ENCODE measurements around the gene KDM1A. TPM values are rescaled to one million over a fixed set of nuclear protein-coding genes. Genes with fewer than 3 reads are reported as not detected.

The KDM1A gene
- total RNA-seq, 1 experiment from 2014 or later: 162 TPM

DNA sequence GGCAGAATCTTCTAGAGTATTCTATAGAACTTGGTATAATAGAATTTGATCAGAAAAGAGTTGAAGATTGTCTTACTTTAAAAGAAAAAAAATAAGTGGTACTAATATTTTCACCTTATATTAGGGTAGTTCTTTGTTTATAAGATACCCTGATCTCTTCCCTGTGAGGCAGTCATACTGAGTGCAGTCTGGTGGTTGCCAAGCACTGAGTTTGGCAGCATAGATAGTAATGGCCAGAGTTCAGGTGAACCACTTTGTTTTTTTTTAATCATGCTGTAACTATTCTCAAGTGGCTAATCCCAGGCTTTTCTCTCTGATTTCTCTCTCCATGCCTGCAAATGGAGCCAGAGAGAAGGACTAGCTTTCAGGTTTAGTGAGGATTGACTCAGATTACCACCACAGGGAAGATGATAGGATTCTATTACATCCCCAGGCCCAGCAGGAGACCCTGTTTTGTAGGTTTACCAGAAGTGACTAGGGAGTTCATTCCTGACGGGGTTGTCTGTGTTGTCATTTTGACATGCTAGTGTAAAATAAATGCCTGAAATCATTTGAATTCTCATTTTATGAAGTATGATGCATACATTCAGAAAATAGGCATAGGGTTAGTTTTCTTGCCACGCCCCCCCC, 16.7 kb downstream of the KDM1A start:
- Histone ChIP-seq H3K79me2 (ENCODE audit: insufficient read depth, low read length) (peaks cover 100% of the 10 kb centered on the region), H3K9me3 (ENCODE audit: control insufficient read depth in 1 of 2, insufficient read depth in 1 of 2, low read depth in 1 of 2, low read length in 2 of 2) (no peaks in the 10 kb centered on the region), H3K4me1 (ENCODE audit: control insufficient read depth in 1 of 2, insufficient read depth in 2 of 2, low read length in 2 of 2) (no peaks in the 10 kb centered on the region), H4K20me1 (ENCODE audit: insufficient read depth) (peaks cover 15% of the 10 kb centered on the region; the same call in 1 of the 2 replicates), H3K4me2 (ENCODE audit: low read length) (no peak overlapping the region), H3K9me2 (ENCODE audit: insufficient read depth) (no peaks in the 10 kb centered on the region), H3K27ac (ENCODE audit: low read depth, low read length) (no peak overlapping the region), H3K27me3 (ENCODE audit: insufficient read depth, low read length) (no peaks in the 10 kb centered on the region), H3K4me3 (replicated peaks in 1 of 2; ENCODE audit: low read depth in 1 of 2, low read length in 2 of 2) (no peak overlapping the region), H2AFZ (ENCODE audit: low read depth, low read length, poor library complexity, severe bottlenecking) (no peak overlapping the region), H3K9ac (ENCODE audit: low read length) (no peak overlapping the region), H3K36me3 (ENCODE audit: control insufficient read depth in 1 of 2, insufficient read depth in 2 of 2, low read length in 2 of 2) (no peaks in the 10 kb centered on the region)
- intact Hi-C loops (cut with micrococcal nuclease): no loop called here
- ChIA-PET CTCF (no interaction called here), RAD21 (ENCODE audit: low non-redundant PET in 1 of 2, low total read pairs in 2 of 2, uncharacterized antibody in 2 of 2, unreplicated experiment in 2 of 2) (no interaction called here), POLR2A (no interaction called here)
- ATAC-seq (no peak), DNase-seq (ENCODE audit: low read depth, low spot score) (no peak)
- BruUV-seq (replicated peaks): no TSS peak
- no peak for TF ChIP-seq TCF7L2 (IDR thresholded peaks at IDR 0.05; ENCODE audit: borderline replicate concordance, extremely low read depth, insufficient read depth, insufficient read length)
- no peak for TF ChIP-seq FOSL1 (IDR thresholded peaks at IDR 0.05; ENCODE audit: low read depth)
- TF ChIP-seq ZNF274 (IDR thresholded peaks at IDR 0.05; ENCODE audit: low read depth, low read length): no peak

DNA sequence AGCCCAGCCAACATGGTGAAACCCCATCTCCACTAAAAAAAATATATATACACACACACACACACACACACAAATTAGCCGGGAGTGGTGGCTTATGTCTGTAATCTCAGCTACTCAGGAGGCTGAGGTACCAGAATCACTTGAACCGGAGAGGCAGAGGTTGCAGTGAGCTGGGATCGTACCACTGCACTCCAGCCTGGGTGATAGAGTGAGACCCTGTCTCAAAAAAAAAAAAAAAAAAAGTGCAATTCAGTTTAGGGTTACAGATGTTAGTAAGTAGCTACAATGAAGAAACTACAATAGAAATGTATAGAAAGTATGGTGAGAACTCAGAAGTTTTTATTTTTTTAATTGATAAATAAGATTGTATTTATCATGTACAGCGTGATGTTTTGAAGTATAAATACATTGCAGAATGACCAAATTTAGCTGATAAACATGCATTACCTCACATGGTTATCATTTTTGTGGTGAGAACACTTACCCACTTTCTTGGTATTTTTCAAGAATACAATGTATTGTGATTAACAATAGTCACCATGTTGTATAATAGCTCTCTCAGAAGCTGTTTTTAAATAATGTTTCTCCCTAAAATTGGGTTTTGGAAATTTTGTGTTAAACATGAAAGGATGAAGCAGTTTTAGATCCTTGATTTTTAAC, 17.9 kb downstream of the KDM1A start:
- no peak for TF ChIP-seq SRF (IDR thresholded peaks at IDR 0.05; ENCODE audit: low read depth)
- no peak for TF ChIP-seq EZH2phosphoT487 (IDR thresholded peaks at IDR 0.05; ENCODE audit: borderline replicate concordance)
- TF ChIP-seq CEBPB (IDR thresholded peaks at IDR 0.05; ENCODE audit: low read depth): no peak
- no peak for TF ChIP-seq EGR1 (IDR thresholded peaks at IDR 0.05; ENCODE audit: low read depth)
- TF ChIP-seq, protein P1, sequence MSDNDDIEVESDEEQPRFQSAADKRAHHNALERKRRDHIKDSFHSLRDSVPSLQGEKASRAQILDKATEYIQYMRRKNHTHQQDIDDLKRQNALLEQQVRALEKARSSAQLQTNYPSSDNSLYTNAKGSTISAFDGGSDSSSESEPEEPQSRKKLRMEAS (IDR thresholded peaks at IDR 0.05): no peak
- TF ChIP-seq, protein P2, sequence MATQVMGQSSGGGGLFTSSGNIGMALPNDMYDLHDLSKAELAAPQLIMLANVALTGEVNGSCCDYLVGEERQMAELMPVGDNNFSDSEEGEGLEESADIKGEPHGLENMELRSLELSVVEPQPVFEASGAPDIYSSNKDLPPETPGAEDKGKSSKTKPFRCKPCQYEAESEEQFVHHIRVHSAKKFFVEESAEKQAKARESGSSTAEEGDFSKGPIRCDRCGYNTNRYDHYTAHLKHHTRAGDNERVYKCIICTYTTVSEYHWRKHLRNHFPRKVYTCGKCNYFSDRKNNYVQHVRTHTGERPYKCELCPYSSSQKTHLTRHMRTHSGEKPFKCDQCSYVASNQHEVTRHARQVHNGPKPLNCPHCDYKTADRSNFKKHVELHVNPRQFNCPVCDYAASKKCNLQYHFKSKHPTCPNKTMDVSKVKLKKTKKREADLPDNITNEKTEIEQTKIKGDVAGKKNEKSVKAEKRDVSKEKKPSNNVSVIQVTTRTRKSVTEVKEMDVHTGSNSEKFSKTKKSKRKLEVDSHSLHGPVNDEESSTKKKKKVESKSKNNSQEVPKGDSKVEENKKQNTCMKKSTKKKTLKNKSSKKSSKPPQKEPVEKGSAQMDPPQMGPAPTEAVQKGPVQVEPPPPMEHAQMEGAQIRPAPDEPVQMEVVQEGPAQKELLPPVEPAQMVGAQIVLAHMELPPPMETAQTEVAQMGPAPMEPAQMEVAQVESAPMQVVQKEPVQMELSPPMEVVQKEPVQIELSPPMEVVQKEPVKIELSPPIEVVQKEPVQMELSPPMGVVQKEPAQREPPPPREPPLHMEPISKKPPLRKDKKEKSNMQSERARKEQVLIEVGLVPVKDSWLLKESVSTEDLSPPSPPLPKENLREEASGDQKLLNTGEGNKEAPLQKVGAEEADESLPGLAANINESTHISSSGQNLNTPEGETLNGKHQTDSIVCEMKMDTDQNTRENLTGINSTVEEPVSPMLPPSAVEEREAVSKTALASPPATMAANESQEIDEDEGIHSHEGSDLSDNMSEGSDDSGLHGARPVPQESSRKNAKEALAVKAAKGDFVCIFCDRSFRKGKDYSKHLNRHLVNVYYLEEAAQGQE (IDR thresholded peaks at IDR 0.05; ENCODE audit: low read depth): no peak
- no peak for TF ChIP-seq JUND (IDR thresholded peaks at IDR 0.05)
- intact Hi-C loops (cut with micrococcal nuclease): no loop called here
- Histone ChIP-seq H3K27ac (ENCODE audit: low read depth, low read length) (no peak overlapping the region), H3K4me2 (ENCODE audit: low read length) (no peak overlapping the region), H4K20me1 (ENCODE audit: insufficient read depth) (peaks cover 20% of the 10 kb centered on the region; the same call in 1 of the 2 replicates), H3K4me3 (replicated peaks in 1 of 2; ENCODE audit: low read depth in 1 of 2, low read length in 2 of 2) (no peak overlapping the region), H3K4me1 (ENCODE audit: control insufficient read depth in 1 of 2, insufficient read depth in 2 of 2, low read length in 2 of 2) (no peaks in the 10 kb centered on the region), H3K36me3 (ENCODE audit: control insufficient read depth in 1 of 2, insufficient read depth in 2 of 2, low read length in 2 of 2) (no peaks in the 10 kb centered on the region), H3K9ac (ENCODE audit: low read length) (no peak overlapping the region), H3K9me3 (ENCODE audit: control insufficient read depth in 1 of 2, insufficient read depth in 1 of 2, low read depth in 1 of 2, low read length in 2 of 2) (no peaks in the 10 kb centered on the region), H2AFZ (ENCODE audit: low read depth, low read length, poor library complexity, severe bottlenecking) (no peak overlapping the region), H3K27me3 (ENCODE audit: insufficient read depth, low read length) (no peaks in the 10 kb centered on the region), H3K9me2 (ENCODE audit: insufficient read depth) (no peaks in the 10 kb centered on the region), H3K79me2 (ENCODE audit: insufficient read depth, low read length) (peaks cover 99% of the 10 kb centered on the region)
- DNase-seq (ENCODE audit: low read depth, low spot score): no peak
- RAD21 ChIA-PET (ENCODE audit: low non-redundant PET in 1 of 2, low total read pairs in 2 of 2, uncharacterized antibody in 2 of 2, unreplicated experiment in 2 of 2): no interaction called here
- CTCF ChIA-PET: interaction anchor here (0.8 kb wide), 1 partner anchor 10 kb away, joined by 3 read pairs; no protein-coding TSS in a partner anchor
- no TSS peak for BruUV-seq (replicated peaks)
- POLR2A ChIA-PET: interaction anchor here (1.5 to 1.6 kb wide), 2 partner anchors 11 to 18 kb away, joined by 3 to 4 read pairs; partner anchors contain the start of gene KDM1A
- no peak for ATAC-seq
